IPS-20b (cell line): ENCODE results near the gene NUAK1.

Experiments
- H3K27ac ChIP-seq: one replicate; pipeline ENCODE4 v1.5.1; 2013; ENCODE audit warnings: low read length
- H3K27me3 ChIP-seq: 2 replicates; pipeline ENCODE4 v1.6.1; 2013; ENCODE audit warnings: mild to moderate bottlenecking, low read length, inconsistent platforms; ENCODE audit not compliant: insufficient read depth
- H3K36me3 ChIP-seq: 2 replicates; pipeline ENCODE4 v1.6.1; 2013; ENCODE audit warnings: low read depth, mild to moderate bottlenecking, inconsistent platforms, low read length, moderate library complexity; ENCODE audit not compliant: insufficient read depth
- H3K4me1 ChIP-seq: 2 replicates; pipeline ENCODE4 v1.6.1; 2013; ENCODE audit warnings: mild to moderate bottlenecking, control low read depth, inconsistent platforms, low read length, moderate library complexity; ENCODE audit not compliant: insufficient read depth
- H3K4me3 ChIP-seq: 2 replicates; pipeline ENCODE4 v1.5.1; 2013; ENCODE audit warnings: mild to moderate bottlenecking, low read length, inconsistent platforms
- H3K9ac ChIP-seq: 2 replicates; pipeline ENCODE4 v1.6.1; 2013; ENCODE audit warnings: low read depth, mild to moderate bottlenecking, inconsistent platforms, low read length, moderate library complexity
- H3K9me3 ChIP-seq: 2 replicates; pipeline ENCODE4 v1.6.1; 2013; ENCODE audit warnings: mild to moderate bottlenecking, low read depth, low read length, inconsistent platforms; ENCODE audit not compliant: insufficient read depth

NUAK1 gene

GRCh38 chr12:106033161-106033675 is 105.5 kb downstream of the NUAK1 start:
- no peaks in the 10 kb centered on the region; the same call in 1 of the 2 replicates for H3K4me1 ChIP-seq
- H3K27me3 ChIP-seq = no peaks in the 10 kb centered on the region
- H3K9me3 ChIP-seq = no peaks in the 10 kb centered on the region
- no peak overlapping the region for H3K27ac ChIP-seq
- H3K36me3 ChIP-seq = no peaks in the 10 kb centered on the region
- no peak overlapping the region for H3K9ac ChIP-seq
- H3K4me3 ChIP-seq = no peak overlapping the region

GRCh38 chr12:106032623-106032925 is 106.2 kb downstream of the NUAK1 start:
- H3K4me3 ChIP-seq = no peak overlapping the region
- H3K36me3 ChIP-seq = no peaks in the 10 kb centered on the region
- no peaks in the 10 kb centered on the region for H3K9me3 ChIP-seq
- H3K9ac ChIP-seq = no peak overlapping the region
- H3K27ac ChIP-seq = no peak overlapping the region
- no peaks in the 10 kb centered on the region for H3K27me3 ChIP-seq
- H3K4me1 ChIP-seq = no peaks in the 10 kb centered on the region; the same call in 1 of the 2 replicates

GRCh38 chr12:106031761-106032622 is 106.8 kb downstream of the NUAK1 start:
- Histone ChIP-seq H3K4me1 (no peaks in the 10 kb centered on the region; the same call in 1 of the 2 replicates), H3K4me3 (no peak overlapping the region), H3K27ac (no peak overlapping the region), H3K27me3 (no peaks in the 10 kb centered on the region), H3K36me3 (no peaks in the 10 kb centered on the region), H3K9ac (no peak overlapping the region), H3K9me3 (no peaks in the 10 kb centered on the region)

GRCh38 chr12:106030210-106031071 is 108.3 kb downstream of the NUAK1 start:
- Histone ChIP-seq H3K4me1 (no peaks in the 10 kb centered on the region), H3K4me3 (no peak overlapping the region), H3K27ac (no peak overlapping the region), H3K9me3 (no peaks in the 10 kb centered on the region), H3K9ac (no peak overlapping the region), H3K36me3 (no peaks in the 10 kb centered on the region), H3K27me3 (no peaks in the 10 kb centered on the region)

GRCh38 chr12:106029532-106029931 is 109.2 kb downstream of the NUAK1 start:
- Histone ChIP-seq H3K9ac (no peak overlapping the region), H3K4me3 (no peak overlapping the region)

GRCh38 chr12:106027911-106028310 is 110.8 kb downstream of the NUAK1 start:
- Histone ChIP-seq H3K4me3 (no peak overlapping the region), H3K27ac (no peak overlapping the region), H3K36me3 (no peaks in the 10 kb centered on the region), H3K27me3 (no peaks in the 10 kb centered on the region), H3K4me1 (no peaks in the 10 kb centered on the region), H3K9me3 (no peaks in the 10 kb centered on the region), H3K9ac (no peak overlapping the region)

More at GRCh38 chr12:106029532-106029931, 109.2 kb downstream of the NUAK1 start:
- no peaks in the 10 kb centered on the region for H3K27me3 ChIP-seq
- no peaks in the 10 kb centered on the region for H3K36me3 ChIP-seq
- H3K4me1 ChIP-seq = no peaks in the 10 kb centered on the region
- H3K9me3 ChIP-seq = no peaks in the 10 kb centered on the region
- H3K27ac ChIP-seq = no peak overlapping the region

GRCh38 chr12:106027286-106027685 is 111.5 kb downstream of the NUAK1 start:
- no peaks in the 10 kb centered on the region for H3K27me3 ChIP-seq
- H3K27ac ChIP-seq = no peak overlapping the region
- no peaks in the 10 kb centered on the region for H3K36me3 ChIP-seq
- no peaks in the 10 kb centered on the region for H3K4me1 ChIP-seq
- H3K4me3 ChIP-seq = no peak overlapping the region
- no peaks in the 10 kb centered on the region for H3K9me3 ChIP-seq
- no peak overlapping the region for H3K9ac ChIP-seq

GRCh38 chr12:106025129-106025528 is 113.6 kb downstream of the NUAK1 start:
- Histone ChIP-seq H3K27ac (no peak overlapping the region), H3K27me3 (no peaks in the 10 kb centered on the region), H3K4me1 (no peaks in the 10 kb centered on the region), H3K4me3 (no peak overlapping the region), H3K9ac (no peak overlapping the region), H3K9me3 (no peaks in the 10 kb centered on the region), H3K36me3 (no peaks in the 10 kb centered on the region)

- Histone ChIP-seq H3K9me3 (peaks cover 19% of the 10 kb centered on the region), H3K9ac (no peak overlapping the region), H3K27me3 (no peaks in the 10 kb centered on the region), H3K27ac (no peak overlapping the region), H3K36me3 (no peaks in the 10 kb centered on the region), H3K4me1 (no peaks in the 10 kb centered on the region), H3K4me3 (no peak overlapping the region)
Measured at GRCh38 chr12:106023039-106023438, 115.7 kb downstream of the NUAK1 start.

GRCh38 chr12:106022568-106023012 is 116.2 kb downstream of the NUAK1 start:
- Histone ChIP-seq H3K4me1 (no peaks in the 10 kb centered on the region), H3K9me3 (peaks cover 24% of the 10 kb centered on the region), H3K9ac (no peak overlapping the region), H3K4me3 (no peak overlapping the region), H3K27ac (no peak overlapping the region), H3K27me3 (no peaks in the 10 kb centered on the region), H3K36me3 (no peaks in the 10 kb centered on the region)

GRCh38 chr12:106021516-106021915 is 117.2 kb downstream of the NUAK1 start:
- H3K9ac ChIP-seq = no peak overlapping the region
- peaks cover 26% of the 10 kb centered on the region for H3K9me3 ChIP-seq
- H3K27ac ChIP-seq = no peak overlapping the region
- no peaks in the 10 kb centered on the region for H3K4me1 ChIP-seq
- no peaks in the 10 kb centered on the region for H3K36me3 ChIP-seq
- H3K27me3 ChIP-seq = no peaks in the 10 kb centered on the region
- no peak overlapping the region for H3K4me3 ChIP-seq
